SU-DHL-6 (cell line): ENCODE data around the gene NUP188.

Experiments
- CTCF ChIP-seq: fragments of 200-600 bp; sonication (generic); IDR thresholded peaks from one replicate; pipeline ENCODE4 v1.5.1; 2017; ENCODE audit warnings: antibody characterized with exemption, mild to moderate bottlenecking, low read length, moderate library complexity; ENCODE audit not compliant: insufficient read depth, poor library complexity, severe bottlenecking
- EZH2phosphoT487 ChIP-seq: fragments of 200-600 bp; sonication (generic), shearing (Covaris generic); conservative IDR thresholded peaks from 2 replicates; pipeline ENCODE4 v1.6.1; 2018; ENCODE audit warnings: mild to moderate bottlenecking, antibody characterized with exemption, low read length, moderate library complexity, mixed read lengths

- TF ChIP-seq CTCF (no peak), EZH2phosphoT487 (no peak)
Measured at GRCh38 chr9:128928624-128929023, 18.9 kb upstream of the NUP188 start.
